IPS-20b (cell line): Measurements from ENCODE around the gene YTHDF1.
"Not testable (repeated sequence)": the region's sequence is repeated elsewhere in the genome, so short reads cannot be mapped to it uniquely, and the experiment has no call there.

Experiments used
- H3K27ac ChIP-seq: one replicate; pipeline ENCODE4 v1.5.1; 2013; ENCODE audit warnings: low read length
- H3K27me3 ChIP-seq: 2 replicates; pipeline ENCODE4 v1.6.1; 2013; ENCODE audit warnings: mild to moderate bottlenecking, low read length, inconsistent platforms; ENCODE audit not compliant: insufficient read depth
- H3K36me3 ChIP-seq: 2 replicates; pipeline ENCODE4 v1.6.1; 2013; ENCODE audit warnings: low read depth, mild to moderate bottlenecking, inconsistent platforms, low read length, moderate library complexity; ENCODE audit not compliant: insufficient read depth
- H3K4me1 ChIP-seq: 2 replicates; pipeline ENCODE4 v1.6.1; 2013; ENCODE audit warnings: mild to moderate bottlenecking, control low read depth, inconsistent platforms, low read length, moderate library complexity; ENCODE audit not compliant: insufficient read depth
- H3K4me3 ChIP-seq: 2 replicates; pipeline ENCODE4 v1.5.1; 2013; ENCODE audit warnings: mild to moderate bottlenecking, low read length, inconsistent platforms
- H3K9ac ChIP-seq: 2 replicates; pipeline ENCODE4 v1.6.1; 2013; ENCODE audit warnings: low read depth, mild to moderate bottlenecking, inconsistent platforms, low read length, moderate library complexity
- H3K9me3 ChIP-seq: 2 replicates; pipeline ENCODE4 v1.6.1; 2013; ENCODE audit warnings: mild to moderate bottlenecking, low read depth, low read length, inconsistent platforms; ENCODE audit not compliant: insufficient read depth

The YTHDF1 gene

GRCh38 chr20:63163171-63163570 is 52.8 kb downstream of the YTHDF1 start:
- H3K4me3 ChIP-seq = no peak overlapping the region
- no peaks in the 10 kb centered on the region for H3K27me3 ChIP-seq
- H3K36me3 ChIP-seq = no peaks in the 10 kb centered on the region
- H3K4me1 ChIP-seq = no peaks in the 10 kb centered on the region
- H3K27ac ChIP-seq = no peak overlapping the region
- H3K9me3 ChIP-seq = no peaks in the 10 kb centered on the region
- no peak overlapping the region for H3K9ac ChIP-seq

GRCh38 chr20:63162206-63162795 is 53.6 kb downstream of the YTHDF1 start:
- Histone ChIP-seq H3K27me3 (no peaks in the 10 kb centered on the region), H3K9ac (no peak overlapping the region), H3K4me1 (no peaks in the 10 kb centered on the region), H3K36me3 (no peaks in the 10 kb centered on the region), H3K27ac (no peak overlapping the region), H3K4me3 (no peak overlapping the region), H3K9me3 (no peaks in the 10 kb centered on the region)

- Histone ChIP-seq H3K4me1 (no peaks in the 10 kb centered on the region), H3K27me3 (no peaks in the 10 kb centered on the region), H3K9me3 (no peaks in the 10 kb centered on the region), H3K27ac (no peak overlapping the region), H3K9ac (no peak overlapping the region), H3K36me3 (no peaks in the 10 kb centered on the region), H3K4me3 (no peak overlapping the region)
Observed at GRCh38 chr20:63161176-63161651, 54.7 kb downstream of the YTHDF1 start.

- Histone ChIP-seq H3K4me3 (no peak overlapping the region), H3K36me3 (no peaks in the 10 kb centered on the region), H3K27me3 (no peaks in the 10 kb centered on the region), H3K9me3 (no peaks in the 10 kb centered on the region), H3K9ac (no peak overlapping the region), H3K4me1 (no peaks in the 10 kb centered on the region), H3K27ac (no peak overlapping the region)
Observed at GRCh38 chr20:63160641-63161175, 55.2 kb downstream of the YTHDF1 start.

GRCh38 chr20:63159826-63160640 is 55.9 kb downstream of the YTHDF1 start:
- Histone ChIP-seq H3K27me3 (no peaks in the 10 kb centered on the region), H3K36me3 (no peaks in the 10 kb centered on the region), H3K4me3 (no peak overlapping the region), H3K27ac (no peak overlapping the region), H3K4me1 (no peaks in the 10 kb centered on the region), H3K9ac (no peak overlapping the region), H3K9me3 (no peaks in the 10 kb centered on the region)

GRCh38 chr20:63159251-63159650 is 56.7 kb downstream of the YTHDF1 start:
- H3K27me3 ChIP-seq, H3K4me1 ChIP-seq, H3K9ac ChIP-seq, H3K4me3 ChIP-seq, H3K36me3 ChIP-seq, H3K9me3 ChIP-seq, H3K27ac ChIP-seq: not testable (repeated sequence)

- Histone ChIP-seq H3K4me1 (no peaks in the 10 kb centered on the region), H3K4me3 (no peak overlapping the region), H3K27me3 (no peaks in the 10 kb centered on the region), H3K9ac (no peak overlapping the region), H3K36me3 (no peaks in the 10 kb centered on the region), H3K9me3 (no peaks in the 10 kb centered on the region), H3K27ac (no peak overlapping the region)
Observed at GRCh38 chr20:63158845-63159244, 57.1 kb downstream of the YTHDF1 start.

GRCh38 chr20:63158352-63158751 is 57.6 kb downstream of the YTHDF1 start:
- H3K9me3 ChIP-seq = no peaks in the 10 kb centered on the region
- H3K4me3 ChIP-seq = no peak overlapping the region
- H3K36me3 ChIP-seq = no peaks in the 10 kb centered on the region
- H3K27me3 ChIP-seq = no peaks in the 10 kb centered on the region
- no peak overlapping the region for H3K27ac ChIP-seq
- H3K9ac ChIP-seq = no peak overlapping the region
- H3K4me1 ChIP-seq = no peaks in the 10 kb centered on the region

GRCh38 chr20:63157431-63157830 is 58.5 kb downstream of the YTHDF1 start:
- H3K4me1 ChIP-seq, H3K27ac ChIP-seq, H3K4me3 ChIP-seq, H3K27me3 ChIP-seq, H3K9me3 ChIP-seq, H3K9ac ChIP-seq, H3K36me3 ChIP-seq: not testable (repeated sequence)

- no peaks in the 10 kb centered on the region for H3K27me3 ChIP-seq
- no peaks in the 10 kb centered on the region for H3K9me3 ChIP-seq
- H3K4me3 ChIP-seq = no peak overlapping the region
- H3K9ac ChIP-seq = no peak overlapping the region
- no peaks in the 10 kb centered on the region for H3K36me3 ChIP-seq
- no peak overlapping the region for H3K27ac ChIP-seq
- no peaks in the 10 kb centered on the region for H3K4me1 ChIP-seq
Observed at GRCh38 chr20:63156221-63156671, 59.7 kb downstream of the YTHDF1 start.

GRCh38 chr20:63155266-63156165 is 60.4 kb downstream of the YTHDF1 start:
- H3K9ac ChIP-seq = no peak overlapping the region
- no peaks in the 10 kb centered on the region for H3K4me1 ChIP-seq
- H3K36me3 ChIP-seq = no peaks in the 10 kb centered on the region
- H3K27me3 ChIP-seq = no peaks in the 10 kb centered on the region
- H3K9me3 ChIP-seq = no peaks in the 10 kb centered on the region
- no peak overlapping the region for H3K27ac ChIP-seq
- no peak overlapping the region for H3K4me3 ChIP-seq
